Lower lobe of right lung (tissue), 2 donors: ENCODE measurements around the gene RARS2. TPM values are rescaled to one million over a fixed set of nuclear protein-coding genes. Genes with fewer than 3 reads are reported as not detected.
A peak's percentile ranks its signal among the peaks of the same experiment; 100 is the strongest.

ENCODE experiments used
- ATAC-seq, 2 donors: fragments of 200-7000 bp; cut with Tn5 transposase; one replicate each; pipeline ENCODE4 v1.9.1; 2020 to 2022; ENCODE audit warnings: mild to moderate bottlenecking in 2 of 2, moderate library complexity in 2 of 2
- DNase-seq: peaks from one replicate; pipeline ENCODE4 v3.0.0-alpha.2; 2020
- H3K27ac ChIP-seq: fragments of 200-600 bp; one replicate; pipeline ENCODE4 v1.8.0; 2022
- H3K27me3 ChIP-seq: fragments of 200-600 bp; one replicate; pipeline ENCODE4 v1.8.0; 2022; ENCODE audit warnings: low read depth
- H3K36me3 ChIP-seq: fragments of 200-600 bp; one replicate; pipeline ENCODE4 v1.8.0; 2022; ENCODE audit warnings: mild to moderate bottlenecking
- H3K4me1 ChIP-seq: fragments of 200-600 bp; one replicate; pipeline ENCODE4 v1.8.0; 2022
- H3K4me3 ChIP-seq: fragments of 200-600 bp; one replicate; pipeline ENCODE4 v1.8.0; 2022; ENCODE audit warnings: mild to moderate bottlenecking
- H3K9me3 ChIP-seq: fragments of 200-600 bp; one replicate; pipeline ENCODE4 v1.8.0; 2022
- CTCF ChIP-seq: fragments of 200-600 bp; IDR thresholded peaks from one replicate; pipeline ENCODE4 v1.8.0; 2022; ENCODE audit warnings: antibody characterized with exemption, mild to moderate bottlenecking
- intact Hi-C: fragments of 100-400 bp; cut with DNase I; formaldehyde crosslinking; loops from one replicate; pipeline ENCODE4 v1.11.0; 2022
- total RNA-seq: library from RNA; stranded (reverse); fragmentation: NEBNext Ultra II Directional; extraction: Animal tissue kit (Norgen Biotek cat#: 25700); gene quantifications from one replicate; pipeline ENCODE4 v1.2.1, GENCODE V29; 2021
- donor health status: DM: no; HTN: yes; CAD: no; lungs with severe emphysema.

Gene RARS2
- total RNA-seq, 1 donor from 2014 or later, result 26.4 TPM

GRCh38 chr6:87541744-87542143 lies 48.0 kb downstream of the RARS2 start:
- H3K27ac ChIP-seq, result no peak overlapping the region
- H3K9me3 ChIP-seq, result no peaks in the 10 kb centered on the region
- no peak overlapping the region for H3K4me3 ChIP-seq
- H3K4me1 ChIP-seq, result peaks cover 5% of the 10 kb centered on the region
- ATAC-seq (no peak), DNase-seq (no peak)
- no peaks in the 10 kb centered on the region for H3K27me3 ChIP-seq
- intact Hi-C loops, result no loop called here
- no peak for TF ChIP-seq CTCF
- H3K36me3 ChIP-seq, result peaks cover 63% of the 10 kb centered on the region

GRCh38 chr6:87541041-87541440 lies 48.7 kb downstream of the RARS2 start:
- Histone ChIP-seq H3K4me1 (peaks cover 5% of the 10 kb centered on the region), H3K4me3 (no peak overlapping the region), H3K27me3 (no peaks in the 10 kb centered on the region), H3K9me3 (no peaks in the 10 kb centered on the region), H3K36me3 (peaks cover 59% of the 10 kb centered on the region), H3K27ac (peak overlapping the region; percentile 51)
- TF ChIP-seq CTCF, result no peak
- intact Hi-C loops, result no loop called here
- DNase-seq (no peak), ATAC-seq (no peak)

GRCh38 chr6:87540539-87540938 lies 49.2 kb downstream of the RARS2 start:
- no peak for DNase-seq
- ATAC-seq, result peak in 1 of 2 donors; percentile 16
- H3K27ac ChIP-seq, result peak overlapping the region; percentile 59

GRCh38 chr6:87539554-87539953 lies 50.2 kb downstream of the RARS2 start:
- Histone ChIP-seq H3K27ac (no peak overlapping the region), H3K4me1 (peaks cover 5% of the 10 kb centered on the region), H3K36me3 (peaks cover 48% of the 10 kb centered on the region), H3K27me3 (no peaks in the 10 kb centered on the region), H3K9me3 (no peaks in the 10 kb centered on the region), H3K4me3 (no peak overlapping the region)
- intact Hi-C loops, result no loop called here
- DNase-seq (no peak), ATAC-seq (no peak)
- no peak for TF ChIP-seq CTCF

More at GRCh38 chr6:87540539-87540938, 49.2 kb downstream of the RARS2 start:
- peaks cover 5% of the 10 kb centered on the region for H3K4me1 ChIP-seq
- no peak overlapping the region for H3K4me3 ChIP-seq
- no peaks in the 10 kb centered on the region for H3K9me3 ChIP-seq
- peaks cover 58% of the 10 kb centered on the region for H3K36me3 ChIP-seq
- TF ChIP-seq CTCF, result no peak
- H3K27me3 ChIP-seq, result no peaks in the 10 kb centered on the region
- intact Hi-C loops, result no loop called here

- Histone ChIP-seq H3K36me3 (peaks cover 39% of the 10 kb centered on the region), H3K27ac (no peak overlapping the region), H3K4me1 (peaks cover 5% of the 10 kb centered on the region), H3K4me3 (no peak overlapping the region), H3K27me3 (no peaks in the 10 kb centered on the region), H3K9me3 (no peaks in the 10 kb centered on the region)
- DNase-seq (no peak), ATAC-seq (no peak)
- intact Hi-C loops, result no loop called here
- no peak for TF ChIP-seq CTCF
Measured at GRCh38 chr6:87538510-87539260, 51.1 kb downstream of the RARS2 start.
